Trophoblast cell (in vitro differentiated cells and primary cell): ENCODE results near the gene PGK1.
"Not testable (repeated sequence)": the region's sequence is repeated elsewhere in the genome, so short reads cannot be mapped to it uniquely, and the experiment has no call there.

ENCODE experiments used
- DNase-seq, 2 donors: peaks; one replicate each; pipeline ENCODE4 v3.0.0-alpha.2; 2016
- H2AFZ ChIP-seq: 2 replicates; pipeline ENCODE4 v1.6.1; 2013; ENCODE audit warnings: low read length, moderate library complexity, mild to moderate bottlenecking; ENCODE audit not compliant: insufficient read depth, poor library complexity
- H2AK5ac ChIP-seq: 2 replicates; pipeline ENCODE4 v1.6.1; 2013; ENCODE audit warnings: mild to moderate bottlenecking, low read length
- H2BK120ac ChIP-seq: 2 replicates; pipeline ENCODE4 v1.6.1; 2013; ENCODE audit warnings: low read length, mild to moderate bottlenecking, moderate library complexity; ENCODE audit not compliant: insufficient read depth, poor library complexity
- H2BK12ac ChIP-seq: 2 replicates; pipeline ENCODE4 v1.6.1; 2013; ENCODE audit warnings: mild to moderate bottlenecking, low read length, moderate library complexity
- H2BK5ac ChIP-seq: 2 replicates; pipeline ENCODE4 v1.6.1; 2013; ENCODE audit warnings: low read length, low read depth, moderate library complexity, mild to moderate bottlenecking; ENCODE audit not compliant: poor library complexity
- H3K14ac ChIP-seq: 2 replicates; pipeline ENCODE4 v1.6.1; 2013; ENCODE audit warnings: mild to moderate bottlenecking, low read length
- H3K18ac ChIP-seq: 2 replicates; pipeline ENCODE4 v1.6.1; 2013; ENCODE audit warnings: mild to moderate bottlenecking, low read length
- H3K23ac ChIP-seq: 2 replicates; pipeline ENCODE4 v1.6.1; 2013; ENCODE audit warnings: low read length
- H3K27ac ChIP-seq: 2 replicates; pipeline ENCODE4 v1.5.1; 2013; ENCODE audit warnings: low read depth, mild to moderate bottlenecking, inconsistent platforms, low read length, moderate library complexity
- H3K27me3 ChIP-seq: 2 replicates; pipeline ENCODE4 v1.6.1; 2013; ENCODE audit warnings: inconsistent platforms, mild to moderate bottlenecking, low read length, moderate library complexity; ENCODE audit not compliant: insufficient read depth
- H3K36me3 ChIP-seq, 2 experiments: 1 replicate in 1 of 2; 2 replicates in 1 of 2; pipeline ENCODE4 v1.6.1; 2013; ENCODE audit warnings: low read length in 2 of 2, mild to moderate bottlenecking in 2 of 2, moderate library complexity in 1 of 2; ENCODE audit not compliant: insufficient read depth in 2 of 2, control insufficient read depth in 1 of 2
- H3K4ac ChIP-seq: 2 replicates; pipeline ENCODE4 v1.6.1; 2013; ENCODE audit warnings: low read depth, mild to moderate bottlenecking, low read length, moderate library complexity
- H3K4me1 ChIP-seq, 2 experiments: 1 replicate in 1 of 2; 2 replicates in 1 of 2; pipeline ENCODE4 v1.6.1; 2013; ENCODE audit warnings: low read length in 2 of 2, mild to moderate bottlenecking in 2 of 2, moderate library complexity in 1 of 2; ENCODE audit not compliant: insufficient read depth in 2 of 2, control insufficient read depth in 1 of 2
- H3K4me2 ChIP-seq: 2 replicates; pipeline ENCODE4 v1.6.1; 2013; ENCODE audit warnings: inconsistent platforms, mild to moderate bottlenecking, low read length, moderate library complexity
- H3K4me3 ChIP-seq: 2 replicates; pipeline ENCODE4 v1.5.1; 2013; ENCODE audit warnings: mild to moderate bottlenecking, low read depth, low read length, inconsistent platforms
- H3K79me1 ChIP-seq: one replicate; pipeline ENCODE4 v1.6.1; 2013; ENCODE audit warnings: low read length
- H3K79me2 ChIP-seq: 2 replicates; pipeline ENCODE4 v1.6.1; 2013; ENCODE audit warnings: low read length, mild to moderate bottlenecking; ENCODE audit not compliant: control insufficient read depth, insufficient read depth, poor library complexity
- H3K9ac ChIP-seq: 2 replicates; pipeline ENCODE4 v1.6.1; 2013; ENCODE audit warnings: mild to moderate bottlenecking, low read length
- H3K9me3 ChIP-seq: 2 replicates; pipeline ENCODE4 v1.6.1; 2013; ENCODE audit warnings: low read depth, mild to moderate bottlenecking, control low read depth, inconsistent platforms, low read length; ENCODE audit not compliant: insufficient read depth
- H4K12ac ChIP-seq: 2 replicates; pipeline ENCODE4 v1.6.1; 2013; ENCODE audit warnings: low read depth, mild to moderate bottlenecking, low read length, moderate library complexity
- H4K8ac ChIP-seq: 2 replicates; pipeline ENCODE4 v1.6.1; 2013; ENCODE audit warnings: low read depth, mild to moderate bottlenecking, low read length, moderate library complexity
- H4K91ac ChIP-seq: one replicate; pipeline ENCODE4 v1.6.1; 2013; ENCODE audit warnings: low read depth, mild to moderate bottlenecking, low read length, moderate library complexity
- WGBS: extraction: QIAGEN DNeasy Blood & Tissue Kit; methylation state at CpG from one replicate; pipeline ENCODE4 v1.1.7; 2013; ENCODE audit warnings: missing lambda C conversion rate; ENCODE audit not compliant: insufficient read length, insufficient coverage; ENCODE audit errors: extremely low coverage; 5-methylcytosine and 5-hydroxymethylcytosine counted together

Gene PGK1

DNA sequence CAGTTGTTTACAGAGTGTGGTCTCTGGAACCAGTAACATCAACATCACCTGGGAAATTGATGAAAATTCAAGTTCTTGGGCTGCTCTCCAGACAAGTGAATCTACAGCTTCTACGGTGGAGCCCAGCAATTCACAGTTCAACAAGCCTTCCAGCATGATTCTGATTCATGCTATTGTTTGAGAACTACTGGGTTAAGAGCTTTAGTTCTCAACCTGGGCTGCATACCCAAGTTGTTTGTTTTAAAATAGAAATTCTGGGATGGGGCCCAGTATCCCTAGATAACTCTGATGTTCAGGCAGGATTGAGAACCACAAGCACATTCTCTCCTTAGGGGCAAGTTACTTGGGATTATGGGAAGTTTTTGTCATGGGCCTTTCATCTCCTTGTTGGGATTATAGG, 37.9 kb upstream of the PGK1 start:
- Histone ChIP-seq H3K79me1 (no peaks in the 10 kb centered on the region), H4K91ac (no peak overlapping the region), H4K12ac (no peak overlapping the region), H3K14ac (no peak overlapping the region), H3K9ac (no peak overlapping the region), H2BK120ac (no peak overlapping the region), H3K4me2 (no peak overlapping the region), H3K4me1 (no peaks in the 10 kb centered on the region), H2BK5ac (no peak overlapping the region), H2BK12ac (no peak overlapping the region), H3K18ac (no peak overlapping the region), H3K27ac (no peak overlapping the region), H3K4ac (no peak overlapping the region), H3K36me3 (no peaks in the 10 kb centered on the region), H3K9me3 (no peaks in the 10 kb centered on the region), H3K4me3 (no peak overlapping the region), H3K23ac (no peak overlapping the region), H3K79me2 (no peaks in the 10 kb centered on the region), H2AK5ac (no peak overlapping the region), H4K8ac (no peak overlapping the region), H2AFZ (no peak overlapping the region), H3K27me3 (no peaks in the 10 kb centered on the region)
- DNase-seq, result no peak
- WGBS, result no CpG with 5 or more reads among the region's 1 CpG

DNA sequence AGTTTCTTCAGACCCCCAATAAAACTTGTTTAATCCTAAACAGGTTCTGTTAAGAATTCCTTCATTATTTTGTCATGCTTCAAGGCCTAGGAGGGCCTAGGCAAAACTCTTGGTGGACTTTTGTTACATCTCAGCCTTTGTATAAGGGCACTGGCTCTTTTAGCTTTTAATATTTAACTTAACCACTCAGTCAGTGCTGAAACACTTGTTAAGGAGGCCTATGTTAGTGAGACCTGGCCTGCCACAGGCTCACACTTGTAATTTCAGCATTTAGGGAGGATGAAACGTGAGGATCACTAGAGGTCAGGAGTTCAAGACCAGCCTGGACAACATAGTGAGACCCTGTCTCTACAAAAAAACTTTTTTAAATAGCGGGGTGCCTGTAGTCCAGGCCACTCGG, 32.7 kb upstream of the PGK1 start:
- H3K27me3 ChIP-seq, result no peaks in the 10 kb centered on the region
- H3K14ac ChIP-seq, result no peak overlapping the region
- H2AFZ ChIP-seq, result no peak overlapping the region
- H3K36me3 ChIP-seq, result no peaks in the 10 kb centered on the region
- H4K8ac ChIP-seq, result no peak overlapping the region
- no peak for DNase-seq
- H2BK120ac ChIP-seq, result no peak overlapping the region
- H3K4ac ChIP-seq, result no peak overlapping the region
- H3K23ac ChIP-seq, result no peak overlapping the region
- no CpG with 5 or more reads among the region's 3 CpGs for WGBS
- H2BK12ac ChIP-seq, result no peak overlapping the region
- no peaks in the 10 kb centered on the region for H3K79me2 ChIP-seq
- no peak overlapping the region for H3K9ac ChIP-seq
- H3K4me3 ChIP-seq, result no peak overlapping the region
- no peak overlapping the region for H3K4me2 ChIP-seq
- no peak overlapping the region for H4K12ac ChIP-seq
- H3K27ac ChIP-seq, result no peak overlapping the region
- H3K18ac ChIP-seq, result no peak overlapping the region
- no peaks in the 10 kb centered on the region for H3K4me1 ChIP-seq
- no peak overlapping the region for H2AK5ac ChIP-seq
- H3K79me1 ChIP-seq, result no peaks in the 10 kb centered on the region
- no peaks in the 10 kb centered on the region for H3K9me3 ChIP-seq
- no peak overlapping the region for H4K91ac ChIP-seq
- no peak overlapping the region for H2BK5ac ChIP-seq

DNA sequence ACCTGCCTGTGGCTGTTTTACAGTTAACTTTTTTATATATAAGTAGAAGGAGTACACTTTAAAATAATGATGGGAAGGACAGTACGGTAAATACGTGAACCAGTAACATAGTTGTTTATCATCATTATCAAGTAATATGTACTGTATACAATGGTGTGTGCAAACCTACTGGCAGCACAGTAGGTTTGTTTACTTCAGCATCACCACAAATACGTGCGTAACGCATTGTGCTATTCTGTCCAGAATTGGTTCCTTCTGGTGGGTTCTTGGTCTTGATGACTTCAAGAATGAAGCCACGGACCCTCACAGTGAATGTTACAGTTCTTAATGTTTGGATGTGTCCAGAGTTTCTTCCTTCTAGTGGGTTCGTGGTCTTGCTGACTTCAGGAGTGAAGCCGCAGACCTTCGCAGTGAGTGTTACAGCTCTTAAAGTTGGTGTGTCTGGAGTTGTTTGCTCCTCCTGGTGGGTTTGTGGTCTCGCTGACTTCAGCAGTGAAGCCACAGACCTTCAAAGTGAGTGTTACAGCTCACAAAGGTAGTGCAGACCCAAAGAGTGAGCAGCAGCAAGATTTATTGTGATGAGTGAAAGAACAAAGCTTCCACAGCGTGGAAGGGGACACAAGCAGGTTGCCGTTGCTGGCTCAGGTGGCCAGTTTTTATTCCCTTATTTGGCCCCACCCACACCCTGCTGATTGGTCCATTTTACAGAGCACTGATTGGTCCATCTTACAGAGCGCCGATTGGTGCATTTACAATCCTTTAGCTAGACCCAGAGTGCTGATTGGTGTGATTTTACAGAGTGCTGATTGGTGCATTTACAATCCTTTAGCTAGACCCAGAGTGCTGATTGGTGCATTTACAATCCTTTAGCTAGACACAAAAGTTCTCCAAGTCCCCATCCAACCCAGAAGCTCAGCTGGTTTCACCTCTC, 30.6 kb upstream of the PGK1 start:
- H2AFZ ChIP-seq, H3K4me2 ChIP-seq, H4K8ac ChIP-seq, H3K9ac ChIP-seq, H4K91ac ChIP-seq, DNase-seq, H2BK12ac ChIP-seq, H3K4me3 ChIP-seq, H4K12ac ChIP-seq, H3K27ac ChIP-seq, H3K4me1 ChIP-seq, H3K4ac ChIP-seq, H3K79me2 ChIP-seq, H2AK5ac ChIP-seq, H3K79me1 ChIP-seq, H2BK5ac ChIP-seq, H3K23ac ChIP-seq, H3K18ac ChIP-seq, H3K9me3 ChIP-seq, H2BK120ac ChIP-seq, H3K27me3 ChIP-seq, H3K14ac ChIP-seq, H3K36me3 ChIP-seq: not testable (repeated sequence)
- no CpG with 5 or more reads among the region's 14 CpGs for WGBS

DNA sequence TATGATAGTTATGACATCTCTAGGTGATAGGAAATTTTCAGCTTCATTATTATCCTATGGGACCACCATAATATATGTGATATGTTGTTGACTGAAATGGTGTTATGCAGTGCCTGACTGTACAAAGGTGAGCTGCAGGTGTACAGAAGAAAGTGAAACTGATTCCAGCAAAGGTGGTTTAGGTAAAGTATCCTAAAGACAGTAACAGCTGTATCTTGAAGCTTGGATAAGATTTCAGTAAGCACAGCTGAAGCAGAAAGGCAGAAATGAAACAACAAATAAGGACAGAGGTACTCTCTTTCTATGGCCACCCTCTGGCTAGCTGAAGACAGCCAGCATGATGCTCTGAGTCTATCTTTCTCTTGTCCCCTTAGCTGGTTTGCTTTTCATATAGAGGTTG, 30.0 kb upstream of the PGK1 start:
- no peaks in the 10 kb centered on the region for H3K27me3 ChIP-seq
- no peak overlapping the region for H3K18ac ChIP-seq
- no peak overlapping the region for H3K4me2 ChIP-seq
- no peak overlapping the region for H2AFZ ChIP-seq
- no peaks in the 10 kb centered on the region for H3K79me1 ChIP-seq
- H3K23ac ChIP-seq, result no peak overlapping the region
- H3K36me3 ChIP-seq, result no peaks in the 10 kb centered on the region
- H3K9ac ChIP-seq, result no peak overlapping the region
- H2BK12ac ChIP-seq, result no peak overlapping the region
- no peak overlapping the region for H4K8ac ChIP-seq
- no peak for DNase-seq
- no peak overlapping the region for H2BK5ac ChIP-seq
- H3K14ac ChIP-seq, result no peak overlapping the region
- H3K9me3 ChIP-seq, result no peaks in the 10 kb centered on the region
- H2BK120ac ChIP-seq, result no peak overlapping the region
- no peak overlapping the region for H4K91ac ChIP-seq
- H3K4ac ChIP-seq, result no peak overlapping the region
- no peaks in the 10 kb centered on the region for H3K4me1 ChIP-seq
- H2AK5ac ChIP-seq, result no peak overlapping the region
- no peaks in the 10 kb centered on the region for H3K79me2 ChIP-seq
- H3K27ac ChIP-seq, result no peak overlapping the region
- no peak overlapping the region for H4K12ac ChIP-seq
- no peak overlapping the region for H3K4me3 ChIP-seq
